ENCODE results near the gene PI4K2B.
A peak's percentile ranks its signal among the peaks of the same experiment; 100 is the strongest.
"Not testable (repeated sequence)": the region's sequence is repeated elsewhere in the genome, so short reads cannot be mapped to it uniquely, and the experiment has no call there.

The PI4K2B gene

GRCh38 chr4:25233737-25234389 lies at the start of gene PI4K2B:
TSS of gene PI4K2B (plus strand) at chr4:25234033. CDS start at chr4:25234164, 131 bp downstream.
- peak; percentile 93 to 95 for DNase-seq

- no peak for DNase-seq
Measured at GRCh38 chr4:25184056-25184455, 49.8 kb upstream of the PI4K2B start.

- DNase-seq = no peak
Measured at GRCh38 chr4:25190407-25190806, 43.4 kb upstream of the PI4K2B start.

GRCh38 chr4:25198713-25199112 lies 35.1 kb upstream of the PI4K2B start:
- DNase-seq = no peak

GRCh38 chr4:25207997-25208396 lies 25.8 kb upstream of the PI4K2B start:
- no peak for DNase-seq

- no peak for DNase-seq
Measured at GRCh38 chr4:25209702-25210101, 24.1 kb upstream of the PI4K2B start.

GRCh38 chr4:25211721-25212120 lies 22.1 kb upstream of the PI4K2B start:
- DNase-seq = no peak

GRCh38 chr4:25212822-25213221 lies 21.0 kb upstream of the PI4K2B start:
- DNase-seq = no peak

GRCh38 chr4:25213347-25213979 lies 20.4 kb upstream of the PI4K2B start:
- DNase-seq = no peak

- DNase-seq = not testable (repeated sequence)
Measured at GRCh38 chr4:25214750-25215149, 19.1 kb upstream of the PI4K2B start.

- DNase-seq = no peak
Measured at GRCh38 chr4:25215511-25215910, 18.3 kb upstream of the PI4K2B start.

GRCh38 chr4:25221377-25221776 lies 12.5 kb upstream of the PI4K2B start:
- no peak for DNase-seq

GRCh38 chr4:25223802-25224375 lies 9.9 kb upstream of the PI4K2B start:
- DNase-seq = peak in 1 of 2 donors; percentile 31

- no peak for DNase-seq
Measured at GRCh38 chr4:25229804-25230203, 4.0 kb upstream of the PI4K2B start.

- DNase-seq = no peak
Measured at GRCh38 chr4:25233194-25233593, 639 bp upstream of the PI4K2B start.

- DNase-seq = peak; percentile 55 to 80
Measured at GRCh38 chr4:25234390-25235370, 847 bp downstream of the PI4K2B start.

- DNase-seq = no peak
Measured at GRCh38 chr4:25235401-25235800, 1.6 kb downstream of the PI4K2B start.

- DNase-seq = not testable (repeated sequence)
Measured at GRCh38 chr4:25236030-25236429, 2.2 kb downstream of the PI4K2B start.

GRCh38 chr4:25236971-25237370 lies 3.1 kb downstream of the PI4K2B start:
- DNase-seq = no peak

- DNase-seq = no peak
Measured at GRCh38 chr4:25238052-25238451, 4.2 kb downstream of the PI4K2B start.

- DNase-seq = not testable (repeated sequence)
Measured at GRCh38 chr4:25239528-25239927, 5.7 kb downstream of the PI4K2B start.

GRCh38 chr4:25240754-25241210 lies 6.9 kb downstream of the PI4K2B start:
- DNase-seq = peak; percentile 17 to 44

GRCh38 chr4:25242195-25242594 lies 8.4 kb downstream of the PI4K2B start:
- DNase-seq = not testable (repeated sequence)
